DND-41 (cell line): ENCODE results near the gene PTGS1.

Experiments used
- ATAC-seq: fragments of 200-7000 bp; cut with Tn5 transposase; 3 replicates; pipeline ENCODE4 v1.9.1; 2021; ENCODE audit warnings: low read depth; ENCODE audit not compliant: insufficient read depth
- DNase-seq: peaks from one replicate; pipeline ENCODE4 v3.0.0-alpha.2; 2020
- H2AFZ ChIP-seq: 2 replicates; pipeline ENCODE4 v1.6.0; 2012; ENCODE audit warnings: low read depth, low read length
- H3K27ac ChIP-seq: 2 replicates; pipeline ENCODE4 v1.5.1; 2012; ENCODE audit warnings: low read length, inconsistent platforms
- H3K27me3 ChIP-seq: fragments of 200-600 bp; sonication (generic); 2 replicates; pipeline ENCODE4 v1.6.0; 2012; ENCODE audit warnings: low read length, mild to moderate bottlenecking, inconsistent platforms; ENCODE audit not compliant: insufficient read depth, poor library complexity
- H3K36me3 ChIP-seq: 2 replicates; pipeline ENCODE4 v1.5.1; 2012; ENCODE audit warnings: low read length, inconsistent platforms; ENCODE audit not compliant: insufficient read depth
- H3K4me1 ChIP-seq: 2 replicates; pipeline ENCODE4 v1.5.1; 2012; ENCODE audit warnings: mild to moderate bottlenecking, low read length; ENCODE audit not compliant: insufficient read depth
- H3K4me2 ChIP-seq: 2 replicates; pipeline ENCODE4 v1.6.0; 2012; ENCODE audit warnings: mild to moderate bottlenecking, moderate library complexity, low read length, inconsistent platforms; ENCODE audit not compliant: insufficient read depth
- H3K4me3 ChIP-seq, 2 experiments: fragments of 200-600 bp in 1 of 2; shearing (Covaris generic) in 1 of 2; 2 replicates each; pipeline ENCODE4 v1.5.1; 2012 to 2016; ENCODE audit warnings: inconsistent platforms in 2 of 2, low read length in 2 of 2, mild to moderate bottlenecking in 2 of 2, low read depth in 1 of 2, moderate library complexity in 1 of 2
- H3K79me2 ChIP-seq: 2 replicates; pipeline ENCODE4 v1.6.0; 2012; ENCODE audit warnings: low read length, inconsistent platforms; ENCODE audit not compliant: insufficient read depth
- H3K9ac ChIP-seq: 2 replicates; pipeline ENCODE4 v1.6.0; 2012; ENCODE audit warnings: low read depth, mild to moderate bottlenecking, inconsistent platforms, low read length, moderate library complexity
- H3K9me3 ChIP-seq: 2 replicates; pipeline ENCODE4 v1.5.1; 2012; ENCODE audit warnings: low read length, moderate library complexity, mild to moderate bottlenecking, inconsistent platforms; ENCODE audit not compliant: insufficient read depth, severe bottlenecking
- H4K20me1 ChIP-seq: 2 replicates; pipeline ENCODE4 v1.6.0; 2012; ENCODE audit warnings: low read length; ENCODE audit not compliant: insufficient read depth
- EZH2 ChIP-seq: IDR thresholded peaks from 3 replicates; pipeline ENCODE4 v1.6.1; 2012; ENCODE audit warnings: borderline replicate concordance, low read depth, mild to moderate bottlenecking, moderate library complexity, low read length, inconsistent platforms; ENCODE audit not compliant: severe bottlenecking
- TF ChIP-seq, protein P1 (sequence below): IDR thresholded peaks from 2 replicates; pipeline ENCODE4 v1.5.1; 2012; ENCODE audit warnings: borderline replicate concordance, low read length, moderate library complexity, mild to moderate bottlenecking; ENCODE audit not compliant: poor library complexity, severe bottlenecking; ENCODE audit errors: extremely low read depth

Gene PTGS1

DNA sequence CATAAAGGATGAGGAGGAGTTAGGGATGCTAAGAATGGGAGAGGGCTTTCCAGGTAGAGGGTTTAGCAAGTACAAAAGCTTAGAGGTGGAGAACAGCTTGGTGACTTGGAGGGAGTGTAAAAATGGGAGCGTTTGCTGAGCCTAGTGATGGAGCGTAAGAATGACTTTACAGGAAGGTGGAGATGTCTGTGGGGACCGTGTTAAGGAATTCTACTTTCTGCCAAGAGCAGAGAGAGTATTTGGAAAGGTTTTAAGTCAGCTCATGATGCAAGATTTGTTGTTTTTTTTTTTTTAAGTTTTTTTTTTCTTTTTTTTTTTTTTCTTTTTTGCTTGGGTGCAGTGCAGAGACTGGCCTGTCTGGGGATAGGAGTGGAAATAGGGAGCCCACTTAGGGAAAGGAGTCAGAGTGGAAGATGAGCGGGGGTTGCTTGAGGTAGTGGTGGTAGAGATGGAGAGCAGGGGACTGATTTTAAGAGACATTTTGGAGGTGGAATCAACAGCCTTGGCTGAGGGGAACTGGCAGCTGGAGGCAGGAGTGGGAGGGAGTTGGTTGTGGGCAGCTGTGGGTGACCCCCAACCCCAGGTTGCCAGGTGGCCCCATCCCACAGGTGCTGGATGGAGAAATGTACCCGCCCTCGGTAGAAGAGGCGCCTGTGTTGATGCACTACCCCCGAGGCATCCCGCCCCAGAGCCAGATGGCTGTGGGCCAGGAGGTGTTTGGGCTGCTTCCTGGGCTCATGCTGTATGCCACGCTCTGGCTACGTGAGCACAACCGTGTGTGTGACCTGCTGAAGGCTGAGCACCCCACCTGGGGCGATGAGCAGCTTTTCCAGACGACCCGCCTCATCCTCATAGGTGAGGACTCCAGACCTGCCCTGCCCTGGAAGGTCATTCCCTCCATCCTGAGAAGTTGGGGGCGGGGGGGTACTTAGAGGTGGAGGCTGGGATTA is 12.4 kb downstream of the PTGS1 start:
- Histone ChIP-seq H3K36me3 (no peaks in the 10 kb centered on the region), H3K79me2 (no peaks in the 10 kb centered on the region), H3K9ac (no peak overlapping the region), H3K4me1 (no peaks in the 10 kb centered on the region), H2AFZ (no peak overlapping the region), H3K4me3 (no peak overlapping the region), H3K9me3 (peaks cover 4% of the 10 kb centered on the region), H4K20me1 (no peaks in the 10 kb centered on the region), H3K4me2 (no peak overlapping the region), H3K27me3 (no peaks in the 10 kb centered on the region), H3K27ac (no peak overlapping the region)
- DNase-seq (no peak), ATAC-seq (no peak)
- TF ChIP-seq, protein P1, sequence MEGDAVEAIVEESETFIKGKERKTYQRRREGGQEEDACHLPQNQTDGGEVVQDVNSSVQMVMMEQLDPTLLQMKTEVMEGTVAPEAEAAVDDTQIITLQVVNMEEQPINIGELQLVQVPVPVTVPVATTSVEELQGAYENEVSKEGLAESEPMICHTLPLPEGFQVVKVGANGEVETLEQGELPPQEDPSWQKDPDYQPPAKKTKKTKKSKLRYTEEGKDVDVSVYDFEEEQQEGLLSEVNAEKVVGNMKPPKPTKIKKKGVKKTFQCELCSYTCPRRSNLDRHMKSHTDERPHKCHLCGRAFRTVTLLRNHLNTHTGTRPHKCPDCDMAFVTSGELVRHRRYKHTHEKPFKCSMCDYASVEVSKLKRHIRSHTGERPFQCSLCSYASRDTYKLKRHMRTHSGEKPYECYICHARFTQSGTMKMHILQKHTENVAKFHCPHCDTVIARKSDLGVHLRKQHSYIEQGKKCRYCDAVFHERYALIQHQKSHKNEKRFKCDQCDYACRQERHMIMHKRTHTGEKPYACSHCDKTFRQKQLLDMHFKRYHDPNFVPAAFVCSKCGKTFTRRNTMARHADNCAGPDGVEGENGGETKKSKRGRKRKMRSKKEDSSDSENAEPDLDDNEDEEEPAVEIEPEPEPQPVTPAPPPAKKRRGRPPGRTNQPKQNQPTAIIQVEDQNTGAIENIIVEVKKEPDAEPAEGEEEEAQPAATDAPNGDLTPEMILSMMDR: no peak
- TF ChIP-seq EZH2: no peak

DNA sequence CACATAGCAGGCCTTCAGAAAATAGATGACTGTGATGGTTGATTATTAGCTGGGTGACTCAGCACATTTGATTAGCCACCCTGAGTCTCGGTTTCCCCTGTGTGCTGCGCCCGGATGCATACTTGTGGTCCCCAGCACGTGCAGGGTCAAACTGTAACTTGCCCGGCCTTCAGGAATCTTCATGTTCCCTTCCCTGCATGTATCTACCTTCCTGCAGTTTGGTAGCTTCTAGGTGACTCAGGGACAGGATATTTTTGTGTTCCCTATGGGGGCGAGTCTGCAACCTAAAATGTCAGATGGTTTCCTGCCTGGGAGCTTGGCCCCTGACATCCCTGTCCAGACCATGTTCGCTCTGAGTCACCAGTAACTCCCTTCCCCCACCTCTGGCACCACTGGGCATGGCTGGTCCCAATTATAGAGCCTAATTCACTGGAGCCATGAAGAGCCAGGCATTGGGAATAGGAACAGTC is 13.2 kb downstream of the PTGS1 start:
- no peaks in the 10 kb centered on the region for H3K36me3 ChIP-seq
- H3K9me3 ChIP-seq: peaks cover 4% of the 10 kb centered on the region
- TF ChIP-seq, protein P1: no peak
- TF ChIP-seq EZH2: no peak
- no peaks in the 10 kb centered on the region for H4K20me1 ChIP-seq
- H3K4me2 ChIP-seq: no peak overlapping the region
- H3K4me3 ChIP-seq: no peak overlapping the region
- ATAC-seq (no peak), DNase-seq (no peak)
- H2AFZ ChIP-seq: no peak overlapping the region
- no peak overlapping the region for H3K27ac ChIP-seq
- no peaks in the 10 kb centered on the region for H3K79me2 ChIP-seq
- H3K27me3 ChIP-seq: no peaks in the 10 kb centered on the region
- H3K9ac ChIP-seq: no peak overlapping the region
- no peaks in the 10 kb centered on the region for H3K4me1 ChIP-seq

DNA sequence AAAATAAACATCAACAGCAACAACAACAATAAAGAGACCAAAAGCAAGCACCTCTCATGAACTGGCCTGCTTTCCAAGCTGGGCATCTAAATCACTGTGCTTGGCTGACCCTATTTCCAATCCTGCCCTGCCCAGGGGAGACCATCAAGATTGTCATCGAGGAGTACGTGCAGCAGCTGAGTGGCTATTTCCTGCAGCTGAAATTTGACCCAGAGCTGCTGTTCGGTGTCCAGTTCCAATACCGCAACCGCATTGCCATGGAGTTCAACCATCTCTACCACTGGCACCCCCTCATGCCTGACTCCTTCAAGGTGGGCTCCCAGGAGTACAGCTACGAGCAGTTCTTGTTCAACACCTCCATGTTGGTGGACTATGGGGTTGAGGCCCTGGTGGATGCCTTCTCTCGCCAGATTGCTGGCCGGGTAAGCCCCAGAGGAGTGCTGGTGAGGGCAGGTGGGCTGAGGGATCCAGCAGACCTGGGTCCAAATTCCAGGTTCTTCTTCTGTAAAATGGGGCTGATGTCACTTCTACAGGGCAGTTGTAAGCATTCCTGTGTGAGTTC is 15.6 kb downstream of the PTGS1 start:
- Histone ChIP-seq H3K27me3 (peaks cover 7% of the 10 kb centered on the region), H3K4me3 (no peak overlapping the region), H3K9ac (no peak overlapping the region), H3K79me2 (no peaks in the 10 kb centered on the region), H2AFZ (no peak overlapping the region), H3K36me3 (no peaks in the 10 kb centered on the region), H3K4me1 (no peaks in the 10 kb centered on the region), H3K9me3 (no peaks in the 10 kb centered on the region), H3K27ac (no peak overlapping the region), H3K4me2 (no peak overlapping the region), H4K20me1 (no peaks in the 10 kb centered on the region)
- DNase-seq (no peak), ATAC-seq (no peak)
- TF ChIP-seq EZH2: no peak
- TF ChIP-seq, protein P1: no peak
